Measurements from ENCODE around the gene MMP2. TPM values are rescaled to one million over a fixed set of nuclear protein-coding genes. Genes with fewer than 3 reads are reported as not detected.

MMP2 gene
- total RNA-seq, 1 experiment from 2014 or later = 1.5 TPM

- H2AFZ ChIP-seq (ENCODE audit: low read depth, low read length, poor library complexity, severe bottlenecking) = no peak overlapping the region
- DNase-seq (ENCODE audit: low read depth, low spot score) (no peak), ATAC-seq (no peak)
- TF ChIP-seq POLR2A (IDR thresholded peaks at IDR 0.05; ENCODE audit: borderline replicate concordance, extremely low read depth, insufficient read depth, insufficient read length) = no peak
- no peak for TF ChIP-seq SP1 (IDR thresholded peaks at IDR 0.05; ENCODE audit: low read depth)
- TF ChIP-seq ZBTB33 (IDR thresholded peaks at IDR 0.05; ENCODE audit: extremely low read depth, insufficient replicate concordance, low read length) = no peak
- no peak for TF ChIP-seq CEBPB (IDR thresholded peaks at IDR 0.05; ENCODE audit: low read depth)
- TF ChIP-seq SRF (IDR thresholded peaks at IDR 0.05; ENCODE audit: low read depth) = no peak
- no peak for TF ChIP-seq EGR1 (IDR thresholded peaks at IDR 0.05; ENCODE audit: low read depth)
- no peak for TF ChIP-seq ZFX (IDR thresholded peaks at IDR 0.05)
- TF ChIP-seq EZH2phosphoT487 (IDR thresholded peaks at IDR 0.05; ENCODE audit: borderline replicate concordance) = no peak
- no peak for TF ChIP-seq RAD21 (IDR thresholded peaks at IDR 0.05; ENCODE audit: low read depth)
- no peak for TF ChIP-seq YY1 (IDR thresholded peaks at IDR 0.05; ENCODE audit: extremely low read depth, insufficient replicate concordance, low read depth, low read length)
- no peak for TF ChIP-seq CTCF (IDR thresholded peaks at IDR 0.05 in 2 of 3, conservative IDR thresholded peaks at IDR 0.05 in 1 of 3; ENCODE audit: borderline replicate concordance in 1 of 3, insufficient read depth in 1 of 3, low read depth in 2 of 3, low read length in 2 of 3)
- H3K4me1 ChIP-seq (ENCODE audit: control insufficient read depth in 1 of 2, insufficient read depth in 2 of 2, low read length in 2 of 2) = peaks cover 0 to 5% of the 10 kb centered on the region in 2 experiments; a peak in 1 of 4 replicates
- no peaks in the 10 kb centered on the region for H4K20me1 ChIP-seq (ENCODE audit: insufficient read depth)
- no peaks in the 10 kb centered on the region; a peak in 1 of 4 replicates for H3K36me3 ChIP-seq (ENCODE audit: control insufficient read depth in 1 of 2, insufficient read depth in 2 of 2, low read length in 2 of 2)
- H3K27ac ChIP-seq (ENCODE audit: low read depth, low read length) = no peak overlapping the region
- intact Hi-C loops (cut with micrococcal nuclease) = no loop called here
- CTCF ChIA-PET = interaction anchor here (2.7 kb wide), 1 partner anchor 74 kb away, joined by 20 read pairs; no protein-coding TSS in a partner anchor
- RAD21 ChIA-PET (ENCODE audit: low non-redundant PET in 1 of 2, low total read pairs in 2 of 2, uncharacterized antibody in 2 of 2, unreplicated experiment in 2 of 2) = interaction anchor here in 1 of 2 experiments (0.7 kb wide), 1 partner anchor 75 kb away, joined by 3 read pairs; no protein-coding TSS in a partner anchor
- H3K27me3 ChIP-seq (ENCODE audit: insufficient read depth, low read length) = no peaks in the 10 kb centered on the region
- H3K4me2 ChIP-seq (ENCODE audit: low read length) = no peak overlapping the region
- H3K79me2 ChIP-seq (ENCODE audit: insufficient read depth, low read length) = no peaks in the 10 kb centered on the region
- H3K9me2 ChIP-seq (ENCODE audit: insufficient read depth) = no peaks in the 10 kb centered on the region
- no peaks in the 10 kb centered on the region for H3K9me3 ChIP-seq (ENCODE audit: control insufficient read depth in 1 of 2, insufficient read depth in 1 of 2, low read depth in 1 of 2, low read length in 2 of 2)
- H3K9ac ChIP-seq (ENCODE audit: low read length) = no peak overlapping the region
- no TSS peak for BruUV-seq (replicated peaks)
- POLR2A ChIA-PET = no interaction called here
- no peak overlapping the region for H3K4me3 ChIP-seq (replicated peaks in 1 of 2; ENCODE audit: low read depth in 1 of 2, low read length in 2 of 2)
Measured at GRCh38 chr16:55539488-55539887, 60.5 kb downstream of the MMP2 start.
